Fibroblast of gingiva (primary cell): ENCODE results near the gene AGAP3.
A peak's percentile ranks its signal among the peaks of the same experiment; 100 is the strongest.

ENCODE experiments used
- DNase-seq: peaks from one replicate; pipeline ENCODE4 v3.0.0-alpha.2; 2011; ENCODE audit warnings: low read depth

Gene AGAP3

DNA sequence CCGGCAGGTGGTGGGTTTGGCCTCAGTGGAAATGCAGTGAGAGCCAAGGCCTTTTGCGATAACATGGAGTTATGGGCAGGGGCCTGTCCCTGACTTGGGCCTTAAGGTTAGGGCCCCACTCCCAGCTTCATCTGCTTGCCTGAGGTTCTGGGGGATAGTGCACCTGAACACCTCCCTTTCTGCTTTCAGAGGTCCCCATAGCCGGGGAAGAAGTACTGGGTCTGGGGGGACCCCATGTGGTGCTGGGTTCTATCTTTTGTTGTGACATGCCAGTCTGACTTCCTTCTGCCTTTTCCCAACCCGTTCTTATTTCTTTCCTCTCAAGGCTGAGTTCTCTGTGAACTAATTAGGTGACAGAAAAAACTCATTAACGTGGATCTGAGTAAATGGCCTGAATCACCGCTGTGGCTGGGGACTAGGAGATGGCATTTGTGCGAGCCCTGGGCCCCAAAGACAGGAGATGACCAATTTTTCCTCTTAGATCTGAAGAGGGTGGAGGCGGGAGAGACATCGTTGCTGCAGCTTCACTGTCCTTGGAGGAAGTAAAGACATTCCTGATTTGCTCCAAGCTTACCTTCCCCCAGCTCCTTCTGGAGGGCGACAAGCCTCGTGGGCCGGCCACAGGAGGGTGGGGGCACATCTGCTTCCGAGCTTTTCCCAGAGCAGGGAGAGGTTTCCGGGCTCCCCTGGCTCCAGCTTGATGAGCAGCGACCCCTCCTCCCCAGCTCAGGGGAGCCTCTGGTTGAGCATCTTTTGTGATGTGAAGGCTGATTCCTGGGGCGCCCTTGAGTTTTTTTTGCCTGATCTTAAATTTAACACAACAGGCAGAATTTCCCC is 2.0 kb downstream of the AGAP3 start:
- DNase-seq, result no peak

DNA sequence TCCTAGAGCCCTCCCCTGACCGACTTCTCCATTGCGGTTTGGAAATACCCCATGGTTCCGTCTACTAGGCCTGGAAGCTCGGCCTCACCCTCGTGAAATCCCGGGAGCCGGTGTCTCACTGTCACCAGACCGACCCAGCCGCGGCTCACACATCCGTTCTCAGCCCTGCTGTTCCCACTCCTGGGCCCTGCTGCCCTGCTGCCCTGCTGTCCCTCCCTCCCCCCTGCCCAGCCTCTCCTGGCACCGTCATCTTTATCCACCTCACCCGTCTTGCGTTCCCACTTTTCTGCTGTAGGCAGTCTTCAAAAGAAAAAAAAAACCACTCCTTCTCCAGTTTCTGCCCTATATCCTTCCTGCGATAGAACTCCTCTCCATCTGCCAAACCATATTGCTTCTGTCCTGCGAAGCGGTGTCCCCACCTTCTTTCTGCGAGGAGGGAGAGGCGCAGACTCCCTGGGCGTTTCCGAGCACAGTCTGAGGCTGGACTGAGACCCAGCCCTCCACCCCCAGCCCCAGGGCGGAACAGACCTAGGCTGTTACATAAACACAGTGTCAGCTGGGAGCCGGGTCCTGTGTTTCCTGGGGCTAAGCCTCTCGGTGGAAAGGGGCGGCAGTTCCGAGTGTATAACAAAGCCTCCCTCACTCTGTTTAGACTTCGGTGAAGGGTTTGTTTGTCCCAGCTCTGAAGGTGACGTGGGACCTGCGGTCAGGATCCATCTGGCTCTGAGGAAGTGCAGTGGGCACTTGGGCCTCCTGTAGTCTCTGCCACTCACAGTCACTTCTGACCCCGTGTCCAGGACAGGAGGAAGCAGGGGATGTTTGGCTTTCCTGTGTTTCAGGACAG is 2.8 kb downstream of the AGAP3 start:
- peak; percentile 74 for DNase-seq

DNA sequence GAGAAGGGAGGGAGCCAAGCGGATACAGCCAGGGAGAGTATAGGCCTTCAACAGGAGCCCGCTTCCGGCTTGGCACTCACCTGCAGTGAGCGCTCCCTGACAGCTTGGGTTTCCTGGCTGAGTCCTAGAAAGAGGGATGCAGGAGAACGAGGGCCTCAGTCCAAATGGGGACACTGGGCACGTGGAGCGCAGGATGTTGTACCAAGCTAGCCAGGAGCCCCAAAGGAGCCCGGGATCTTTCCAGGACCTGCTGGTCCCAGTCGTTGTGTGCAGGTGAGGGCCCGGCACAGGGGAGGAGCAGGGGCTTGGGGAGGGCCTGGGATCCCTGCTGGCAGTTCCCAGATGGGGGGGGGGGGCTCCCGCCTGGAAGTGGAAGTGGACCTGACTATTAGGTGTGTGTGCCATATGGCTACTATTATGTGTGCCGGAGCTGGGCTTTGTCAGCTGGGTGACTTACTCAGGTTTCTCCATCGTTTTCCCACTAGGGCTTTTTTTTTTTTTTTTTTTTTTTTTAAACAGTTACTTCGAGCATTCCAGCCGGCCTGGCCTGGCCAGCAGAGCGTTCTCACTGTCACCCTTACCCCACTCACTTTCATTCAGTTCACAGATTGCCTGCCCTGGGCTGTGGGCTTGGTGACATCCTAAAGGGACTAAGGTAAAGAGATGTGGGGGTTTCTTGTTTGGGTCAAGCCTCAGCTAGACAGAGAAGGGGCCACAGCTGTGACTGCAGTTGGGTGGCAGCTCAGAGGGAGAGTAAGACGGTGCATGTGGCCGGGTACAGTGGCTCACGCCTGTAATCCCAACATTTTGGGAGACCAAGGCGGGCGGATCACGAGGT is 3.8 kb downstream of the AGAP3 start:
- peak; percentile 55 for DNase-seq

DNA sequence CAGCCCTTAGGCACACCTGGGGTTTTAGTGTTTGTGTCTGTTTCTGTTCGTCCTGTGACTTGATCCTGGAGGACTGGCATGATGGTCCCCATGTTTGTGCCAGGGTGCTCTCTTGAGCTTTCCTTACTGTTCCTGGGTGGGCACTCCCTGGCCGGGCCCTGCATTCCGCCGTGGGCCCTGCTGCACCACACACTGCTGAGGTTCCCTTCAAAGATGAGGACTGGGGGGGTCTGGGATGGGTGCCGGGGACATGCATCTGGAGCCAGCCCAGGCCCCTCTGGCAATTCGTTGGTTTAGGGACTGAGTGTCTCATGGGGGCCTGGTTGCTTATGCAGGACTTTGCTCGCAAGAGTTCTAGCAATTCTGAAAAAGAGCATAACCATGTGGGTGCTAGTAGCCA is 4.7 kb downstream of the AGAP3 start:
- DNase-seq, result no peak

DNA sequence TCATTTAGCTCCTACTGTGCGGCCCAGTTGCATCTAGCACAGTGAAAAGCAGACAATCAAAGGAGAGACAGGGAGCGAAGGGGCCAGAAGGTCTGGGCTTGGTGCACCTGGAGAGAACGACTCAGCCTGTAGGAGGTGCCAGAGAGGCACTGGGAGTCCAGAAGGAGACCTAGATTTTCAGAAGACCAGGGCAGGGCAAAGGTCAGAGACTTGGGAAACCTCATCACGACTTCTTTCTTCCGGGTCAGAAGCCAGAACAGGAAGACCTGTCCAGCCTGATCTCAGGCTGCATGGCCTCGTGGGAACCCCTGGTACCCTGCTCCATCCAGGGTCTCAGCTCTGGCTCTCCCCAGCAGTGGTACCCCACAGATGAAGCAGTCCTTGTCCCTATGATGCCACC is 5.2 kb downstream of the AGAP3 start:
- DNase-seq, result no peak

DNA sequence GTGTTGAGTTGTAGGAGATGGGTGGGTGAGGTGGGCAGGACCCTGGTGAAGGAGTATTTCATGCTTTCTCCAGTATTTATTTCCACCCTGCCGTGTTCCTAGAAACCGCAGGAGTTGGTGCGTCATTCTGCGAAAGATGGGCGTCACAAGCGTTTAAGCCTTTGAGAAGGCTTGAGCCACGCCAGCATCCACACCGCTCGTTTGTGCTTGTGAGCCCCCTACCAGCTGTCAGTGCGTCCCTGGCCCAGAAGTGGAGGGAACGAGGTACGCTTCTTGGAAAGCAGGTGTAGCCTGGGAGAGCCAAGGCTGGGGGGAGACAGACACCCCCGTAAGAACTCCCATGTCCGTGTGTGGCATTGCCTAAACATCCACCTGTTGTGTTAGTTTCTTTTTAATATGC is 5.7 kb downstream of the AGAP3 start:
- DNase-seq, result no peak

DNA sequence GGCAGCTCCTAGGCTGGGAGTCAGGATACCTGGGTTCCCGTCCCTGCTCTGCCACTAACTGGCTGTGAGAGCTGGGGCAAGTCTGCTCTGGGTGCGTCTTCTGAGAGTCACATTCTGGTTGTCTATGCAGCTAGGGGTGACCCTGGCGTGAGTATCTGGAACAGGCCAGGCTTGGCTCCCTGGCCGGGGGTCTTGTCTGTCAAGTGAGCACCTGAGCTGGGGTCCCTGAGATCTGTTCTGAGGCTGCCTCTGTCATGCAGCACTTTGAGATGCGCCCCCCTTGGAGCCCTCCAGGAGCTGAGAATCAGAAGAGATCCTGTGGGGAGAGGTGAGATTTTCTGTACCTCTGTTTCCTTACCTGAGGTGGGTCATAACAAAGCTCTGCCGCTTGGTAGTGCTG is 7.5 kb downstream of the AGAP3 start:
- DNase-seq, result no peak

DNA sequence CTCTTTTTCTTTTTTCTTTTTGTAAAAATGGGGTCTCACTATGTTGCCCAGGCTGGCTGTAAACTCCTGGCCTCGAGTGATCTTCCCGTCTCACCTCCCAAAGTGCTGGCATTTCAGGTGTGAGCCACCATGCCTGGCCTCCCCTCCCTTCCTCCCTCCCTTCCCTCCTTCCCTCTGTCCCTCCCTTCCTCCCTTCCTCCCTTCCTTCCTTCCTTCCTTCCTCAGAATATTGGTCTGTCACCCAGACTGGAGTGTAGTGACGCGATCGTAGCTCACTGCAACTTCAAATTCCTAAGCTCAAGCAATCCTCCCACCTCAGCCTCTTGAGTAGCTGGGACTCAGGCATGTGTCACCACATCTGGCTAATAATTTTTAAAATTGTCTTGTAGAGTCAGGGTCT is 8.4 kb downstream of the AGAP3 start:
- no peak for DNase-seq

DNA sequence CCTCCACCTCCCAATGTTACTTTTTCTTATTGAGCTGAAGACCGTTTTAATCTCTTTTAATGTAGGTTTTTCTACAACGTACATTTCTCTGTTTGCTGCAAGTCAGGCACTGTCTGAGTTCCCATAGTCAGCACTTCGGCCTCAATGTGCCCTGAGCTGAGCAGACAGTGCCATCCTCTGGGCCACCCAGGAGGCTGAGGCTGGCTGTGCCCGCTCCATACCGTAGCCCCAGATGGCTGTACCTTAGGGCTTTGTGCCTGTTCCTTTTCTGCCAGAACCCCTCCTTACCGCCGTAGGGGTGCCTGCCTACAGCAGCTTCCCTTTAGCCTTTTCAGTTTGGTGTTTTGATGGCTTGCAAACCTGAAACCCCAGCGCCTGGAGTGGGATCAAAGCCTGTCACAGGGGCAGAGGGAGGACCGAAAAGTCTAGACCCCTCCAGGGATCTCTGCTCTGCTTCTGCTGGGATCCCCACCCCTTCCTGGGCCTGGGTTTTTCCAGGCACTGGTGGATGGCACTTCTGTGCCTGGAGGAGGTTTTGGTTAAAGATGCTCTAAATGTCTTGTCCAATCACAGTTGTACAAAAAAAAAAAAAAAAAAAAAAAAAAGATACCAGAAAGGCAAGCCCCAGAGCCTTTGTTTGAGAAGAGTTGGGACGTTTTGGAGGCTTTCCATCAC is 9.0 kb downstream of the AGAP3 start:
- DNase-seq, result no peak

DNA sequence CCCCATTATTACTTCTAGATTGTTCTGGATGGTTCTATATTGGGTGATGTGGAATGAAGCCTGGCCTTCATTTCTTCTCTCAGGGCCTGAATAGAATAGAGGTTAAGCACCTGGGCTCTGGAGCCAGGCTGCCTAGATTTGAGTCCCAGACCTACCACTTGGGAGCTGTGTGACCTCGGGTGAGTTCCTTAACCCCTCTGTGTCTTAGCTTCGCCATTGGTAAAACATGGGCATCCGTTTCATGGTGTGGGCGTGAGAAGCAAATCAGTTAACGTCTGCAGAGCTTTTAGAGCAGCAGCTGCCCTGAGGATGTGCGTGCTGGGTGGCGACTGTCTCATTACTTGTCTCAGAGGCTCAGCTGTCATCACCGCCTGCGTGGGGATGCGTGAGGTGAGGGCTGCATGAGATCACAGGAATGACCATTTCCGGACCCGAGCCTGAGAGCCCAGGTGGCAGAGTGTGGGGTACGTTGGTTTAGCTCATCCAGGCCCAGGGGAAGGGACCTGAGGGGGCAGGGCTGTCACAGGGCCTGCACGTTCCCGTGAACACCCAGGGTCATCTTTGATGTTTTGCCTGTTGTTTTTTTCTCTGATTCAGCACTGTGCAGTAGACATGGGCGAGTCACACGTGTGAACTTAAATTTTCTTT is 9.7 kb downstream of the AGAP3 start:
- no peak for DNase-seq

DNA sequence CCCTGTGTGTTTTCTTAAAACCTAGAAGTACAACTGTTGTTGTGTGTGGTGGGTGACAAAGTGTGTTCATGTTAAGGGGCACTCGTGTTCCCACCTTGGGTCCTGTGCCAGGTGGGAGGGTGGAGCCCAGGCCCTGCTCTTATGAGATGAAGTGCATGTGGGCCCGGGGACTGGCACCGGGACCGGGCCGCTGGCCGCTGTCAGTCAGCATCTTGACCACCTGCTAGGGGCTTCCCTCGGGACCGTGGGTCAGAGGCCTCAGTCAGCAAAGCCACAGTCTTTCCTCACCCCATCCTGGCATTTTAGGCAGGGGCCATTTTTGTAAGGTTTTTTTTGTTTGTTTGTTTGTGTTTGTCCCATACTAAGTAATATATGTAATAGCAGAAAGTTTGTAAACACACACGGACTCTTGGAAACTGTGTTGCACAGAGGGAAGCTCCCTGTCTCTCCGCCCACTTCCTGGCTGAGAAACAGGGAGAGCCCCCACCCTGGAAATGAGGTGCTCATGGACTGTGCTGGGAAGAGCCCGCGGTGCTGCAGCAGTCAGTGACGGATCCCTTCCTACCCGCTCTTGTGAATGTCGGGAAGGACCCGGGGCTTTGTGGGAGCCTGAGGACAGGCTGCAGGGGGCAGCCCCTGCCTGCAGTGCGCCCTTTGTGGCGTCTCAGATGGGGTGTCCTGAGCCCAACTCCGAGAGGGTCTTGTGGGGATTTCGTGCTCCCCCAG is 13.4 kb downstream of the AGAP3 start:
- no peak for DNase-seq

DNA sequence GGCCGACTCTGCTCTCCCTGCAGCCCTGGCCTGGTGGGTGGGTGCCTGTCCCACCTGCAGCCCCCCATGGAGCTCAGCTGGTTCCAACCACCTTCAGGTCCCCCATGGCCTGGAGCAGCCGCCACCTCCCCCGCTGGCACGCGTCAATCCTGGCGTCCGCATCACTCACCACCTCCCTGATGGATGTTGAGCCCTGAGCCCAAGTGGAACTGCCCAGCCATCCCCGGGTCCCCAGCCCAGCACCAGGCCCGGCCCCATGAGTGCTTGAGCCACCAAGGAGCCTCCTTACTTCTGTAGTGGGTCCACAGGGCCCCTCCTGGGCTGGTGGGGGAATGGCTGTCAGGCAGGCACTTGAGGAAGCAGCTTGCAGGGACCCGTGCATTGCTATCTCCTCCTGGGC is 14.6 kb downstream of the AGAP3 start:
- no peak for DNase-seq

DNA sequence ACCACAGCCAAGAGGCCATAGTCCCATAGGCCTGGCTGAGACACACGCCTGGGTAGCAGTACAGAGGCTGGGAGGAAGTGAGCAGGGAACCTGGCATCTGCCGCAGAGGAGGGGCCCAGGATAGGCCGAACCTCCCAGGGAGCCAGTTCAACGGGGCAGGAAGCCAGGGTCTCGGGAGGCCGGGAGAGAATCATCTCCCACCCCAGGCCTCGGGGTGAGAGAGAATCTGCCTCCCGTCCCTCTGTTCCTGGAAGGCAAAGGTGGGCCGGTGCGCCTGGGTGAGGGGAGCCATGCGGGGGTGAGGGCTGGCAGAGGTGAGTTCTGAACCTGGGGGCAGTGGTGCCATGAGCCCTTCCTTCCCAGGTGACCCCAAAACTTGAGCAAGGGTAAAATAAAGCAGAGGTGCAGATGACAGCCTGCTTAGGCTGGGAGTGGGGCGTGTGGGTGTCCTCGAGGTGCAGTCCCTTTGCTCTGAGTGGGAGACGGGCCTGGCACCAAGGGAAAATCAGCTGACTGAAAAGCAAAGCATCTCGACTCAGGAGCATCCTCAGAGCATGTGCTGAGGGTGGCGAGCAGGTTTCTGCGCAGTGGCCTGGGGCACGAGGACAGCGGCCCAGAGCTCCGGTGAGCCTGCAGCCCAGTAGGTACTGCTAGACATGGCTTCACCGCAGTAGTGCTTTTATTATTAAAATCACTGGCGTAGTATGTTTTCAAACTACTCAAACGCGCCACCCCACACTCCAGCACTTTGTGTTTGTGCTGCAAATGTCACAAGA is 15.5 kb downstream of the AGAP3 start:
- no peak for DNase-seq

DNA sequence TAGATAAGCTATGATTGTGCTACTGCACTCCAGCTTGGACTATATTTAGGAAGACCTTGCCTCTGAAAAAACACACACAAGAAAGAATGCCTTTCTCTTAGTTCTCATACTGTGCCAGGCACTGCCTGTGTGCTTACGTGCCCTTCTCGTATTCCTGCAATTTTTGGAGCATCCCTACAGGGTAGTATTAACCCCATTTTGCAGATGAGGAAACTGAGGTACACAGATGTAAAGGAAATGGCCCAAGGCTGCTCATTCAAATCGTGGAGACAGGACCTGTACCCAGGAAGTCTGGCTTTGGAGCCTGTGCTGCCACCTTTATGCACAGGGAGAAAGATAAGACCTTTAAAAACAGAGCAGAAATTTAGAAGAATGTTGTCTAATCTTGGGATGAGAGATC is 16.7 kb downstream of the AGAP3 start:
- DNase-seq, result no peak

DNA sequence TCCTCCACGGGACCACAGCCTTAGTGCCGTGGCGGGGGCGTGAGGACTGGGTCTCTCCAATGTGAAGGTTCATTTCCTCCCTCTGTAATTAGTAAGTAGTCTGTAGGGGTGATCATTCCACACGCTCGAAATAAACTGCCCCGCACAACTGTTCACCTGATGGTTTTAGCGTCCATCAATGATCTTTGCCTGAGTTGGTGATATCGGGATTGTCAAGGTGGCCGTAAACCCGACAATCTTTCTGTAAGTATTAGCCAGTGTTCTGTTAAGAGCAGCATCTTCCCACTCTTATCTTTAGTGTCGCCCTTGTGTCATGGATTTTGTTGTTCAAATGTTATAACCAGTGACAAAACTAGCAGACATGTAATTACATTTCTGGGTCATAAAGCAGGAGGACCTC is 17.7 kb downstream of the AGAP3 start:
- DNase-seq, result no peak

DNA sequence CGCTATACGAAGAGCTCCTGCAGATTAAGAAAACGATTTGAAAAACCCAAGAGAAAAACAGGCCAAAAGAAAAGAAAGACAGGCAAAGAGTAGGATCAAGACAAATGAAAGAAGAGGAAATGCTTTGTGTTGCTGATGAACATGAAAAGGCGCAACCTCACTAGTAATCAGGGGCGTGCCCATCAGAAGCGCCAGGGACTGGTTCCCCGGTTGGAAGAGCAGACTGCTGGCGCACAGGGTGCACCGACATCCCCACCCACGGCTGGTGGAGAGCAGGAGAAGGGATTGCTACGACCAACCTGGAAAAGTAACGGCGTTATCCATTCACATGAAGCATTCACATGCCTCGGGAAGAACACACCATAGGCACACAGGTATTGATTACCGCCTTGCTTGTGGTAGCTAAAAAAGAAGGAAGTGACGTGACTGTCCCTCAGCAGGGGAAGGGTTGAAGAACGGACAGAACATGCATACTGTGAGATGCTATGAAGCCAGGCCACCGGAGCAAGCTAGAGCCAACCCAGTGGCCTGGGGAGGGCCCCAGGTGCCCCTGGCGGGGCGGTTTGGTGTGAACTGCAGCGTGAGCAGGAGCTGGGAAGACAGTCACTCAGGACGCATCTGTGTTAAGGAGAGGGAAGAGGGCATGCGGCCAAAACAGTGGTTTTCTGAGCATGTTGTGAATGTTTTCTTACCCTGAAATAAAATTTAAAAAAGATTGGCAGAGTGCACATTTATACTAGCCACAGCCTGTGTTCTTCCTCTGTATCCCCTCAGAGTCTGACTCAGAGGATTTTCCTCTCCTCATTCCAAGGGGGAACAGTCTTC is 18.3 kb downstream of the AGAP3 start:
- peak; percentile 85 for DNase-seq

DNA sequence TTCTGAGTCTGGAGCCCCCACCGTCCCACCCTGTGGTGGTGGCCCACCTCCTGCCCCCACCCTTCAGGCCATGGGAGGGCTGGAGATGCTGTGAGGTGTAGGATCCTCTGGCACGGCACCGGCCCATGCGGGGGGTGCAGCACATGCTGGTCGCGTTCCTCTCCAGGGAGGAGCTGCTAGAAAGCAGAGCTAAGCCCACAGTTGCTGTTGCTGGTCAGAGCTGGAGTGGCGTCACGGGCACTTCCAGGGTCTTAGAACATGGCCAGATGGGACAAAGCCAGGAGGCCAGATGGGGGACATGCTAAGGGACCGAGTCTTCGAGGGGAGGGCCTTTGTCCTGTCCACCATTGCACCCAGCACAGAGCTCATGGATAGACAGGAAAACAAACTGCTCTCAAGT is 21.6 kb downstream of the AGAP3 start:
- no peak for DNase-seq

DNA sequence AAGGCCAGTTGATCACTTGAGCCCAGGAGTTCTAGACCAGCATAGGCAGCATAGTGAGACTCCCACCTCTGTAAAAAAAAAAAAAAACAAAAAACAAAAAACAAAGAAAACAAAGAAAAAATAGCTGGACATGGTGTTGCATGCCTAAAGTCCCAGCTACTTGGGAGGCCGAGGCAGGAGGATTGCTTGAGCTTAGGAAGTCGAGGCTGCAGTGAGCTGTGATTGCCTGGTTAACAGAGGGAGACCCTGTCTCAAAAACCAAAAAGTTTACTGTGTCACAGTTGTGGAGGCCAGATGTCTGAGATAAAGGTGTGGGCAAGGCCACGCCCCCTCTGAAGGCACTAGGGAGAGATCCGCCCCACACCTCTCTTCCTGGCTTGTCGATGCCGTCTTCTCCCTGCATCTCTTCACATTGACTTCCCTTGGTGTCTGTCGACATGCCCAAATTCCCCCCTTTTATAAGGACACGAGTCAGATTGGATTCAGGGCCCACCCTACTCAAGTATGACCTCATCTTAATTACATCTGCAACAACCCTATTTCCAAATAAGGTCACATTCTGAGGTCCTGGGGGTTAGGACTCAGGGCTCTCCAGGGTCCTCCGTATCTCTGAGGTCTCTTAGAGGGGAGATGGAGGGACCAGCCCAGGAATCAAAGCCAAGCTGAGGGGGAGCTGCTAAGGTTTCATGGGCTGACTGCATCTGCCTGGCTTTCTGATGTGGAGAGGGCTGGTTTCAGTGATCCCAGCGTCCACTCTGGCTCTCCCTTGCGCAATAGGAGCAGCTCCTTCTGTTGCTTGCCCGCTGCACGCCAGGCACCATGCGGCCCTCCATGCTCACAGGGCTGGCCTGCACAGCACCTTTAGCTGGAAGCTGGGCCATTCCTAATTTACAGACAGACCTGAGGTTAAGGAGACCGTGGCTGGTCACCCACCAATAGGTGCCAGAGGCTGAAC is 23.1 kb downstream of the AGAP3 start:
- DNase-seq, result peak; percentile 63
